ENCODE measurements around the gene NTF3.

DNA sequence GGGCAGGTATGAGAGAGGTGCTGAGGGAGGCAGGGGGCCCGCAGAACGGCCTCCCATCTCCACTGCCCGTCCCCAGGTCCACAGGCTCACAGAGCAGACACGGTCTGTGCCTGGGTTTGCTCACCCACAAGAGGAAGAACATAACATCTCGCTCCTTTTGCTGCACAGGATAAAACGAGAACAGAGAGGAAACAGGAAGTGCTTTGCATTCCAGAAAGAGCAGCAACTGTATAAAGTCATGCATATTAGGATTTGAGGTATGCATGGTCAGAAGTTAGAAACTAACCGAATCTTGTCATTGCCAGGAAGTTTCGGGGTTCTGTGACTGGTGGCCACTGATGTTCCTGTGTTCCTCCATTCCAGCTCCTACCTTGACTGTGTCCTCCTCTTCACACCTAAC is 25.0 kb downstream of the NTF3 start:
- TF ChIP-seq, protein P1, sequence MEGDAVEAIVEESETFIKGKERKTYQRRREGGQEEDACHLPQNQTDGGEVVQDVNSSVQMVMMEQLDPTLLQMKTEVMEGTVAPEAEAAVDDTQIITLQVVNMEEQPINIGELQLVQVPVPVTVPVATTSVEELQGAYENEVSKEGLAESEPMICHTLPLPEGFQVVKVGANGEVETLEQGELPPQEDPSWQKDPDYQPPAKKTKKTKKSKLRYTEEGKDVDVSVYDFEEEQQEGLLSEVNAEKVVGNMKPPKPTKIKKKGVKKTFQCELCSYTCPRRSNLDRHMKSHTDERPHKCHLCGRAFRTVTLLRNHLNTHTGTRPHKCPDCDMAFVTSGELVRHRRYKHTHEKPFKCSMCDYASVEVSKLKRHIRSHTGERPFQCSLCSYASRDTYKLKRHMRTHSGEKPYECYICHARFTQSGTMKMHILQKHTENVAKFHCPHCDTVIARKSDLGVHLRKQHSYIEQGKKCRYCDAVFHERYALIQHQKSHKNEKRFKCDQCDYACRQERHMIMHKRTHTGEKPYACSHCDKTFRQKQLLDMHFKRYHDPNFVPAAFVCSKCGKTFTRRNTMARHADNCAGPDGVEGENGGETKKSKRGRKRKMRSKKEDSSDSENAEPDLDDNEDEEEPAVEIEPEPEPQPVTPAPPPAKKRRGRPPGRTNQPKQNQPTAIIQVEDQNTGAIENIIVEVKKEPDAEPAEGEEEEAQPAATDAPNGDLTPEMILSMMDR (IDR thresholded peaks at IDR 0.05) = no peak
- TF ChIP-seq EP300 (IDR thresholded peaks at IDR 0.05) (no peak), POLR2A (IDR thresholded peaks at IDR 0.05) (no peak), POLR2AphosphoS5 (IDR thresholded peaks at IDR 0.05) (no peak)

Data from upper lobe of left lung (tissue), 4 donors.